Common myeloid progenitor, CD34-positive (primary cell): ENCODE data around the gene SAMD4A.

ENCODE experiments used
- CTCF ChIA-PET: fragments of 350-600 bp; sonication (Branson Sonifier 250); formaldehyde crosslinking; loops from one replicate; lab custom pipeline; 2021; ENCODE audit warnings: antibody characterized with exemption; lab: Charles Lee
- POLR2A ChIA-PET: fragments of 350-600 bp; sonication (Branson Sonifier 250); formaldehyde crosslinking; loops from one replicate; lab custom pipeline; 2021; ENCODE audit warnings: antibody characterized with exemption; lab: Charles Lee
- DNase-seq, 3 donors: peaks; one replicate each; pipeline versions ENCODE4 v3.0.0 to v3.0.0-alpha.2; 2013
- H3K27ac ChIP-seq, 2 experiments: 1 replicate in 1 of 2; 2 replicates in 1 of 2; pipeline ENCODE4 v1.7.0; 2013; ENCODE audit warnings: inconsistent platforms in 2 of 2, low read length in 2 of 2, mild to moderate bottlenecking in 2 of 2, low read depth in 1 of 2, moderate library complexity in 1 of 2; ENCODE audit not compliant: severe bottlenecking in 2 of 2, insufficient read depth in 1 of 2, poor library complexity in 1 of 2
- H3K27me3 ChIP-seq, 5 experiments: replicated peaks in 2 of 5; 1 replicate in 3 of 5; 2 replicates in 2 of 5; pipeline versions ENCODE4 v1.6.1 to v1.7.0; 2013; ENCODE audit warnings: low read length in 4 of 5, mild to moderate bottlenecking in 2 of 5, moderate library complexity in 2 of 5, inconsistent platforms in 1 of 5; ENCODE audit not compliant: insufficient read depth in 5 of 5, control insufficient read depth in 4 of 5
- H3K36me3 ChIP-seq, 4 experiments: 1 replicate in 2 of 4; 2 replicates in 2 of 4; pipeline versions ENCODE4 v1.6.1 to v1.7.0; 2013; ENCODE audit warnings: low read length in 3 of 4, control low read depth in 1 of 4, mild to moderate bottlenecking in 1 of 4; ENCODE audit not compliant: control insufficient read depth in 4 of 4, insufficient read depth in 4 of 4
- H3K4me1 ChIP-seq, 4 experiments: 1 replicate in 3 of 4; 2 replicates in 1 of 4; pipeline versions ENCODE4 v1.6.1 to v1.7.1; 2013; ENCODE audit warnings: low read length in 3 of 4, mild to moderate bottlenecking in 3 of 4, control low read depth in 1 of 4, inconsistent platforms in 1 of 4, moderate library complexity in 1 of 4; ENCODE audit not compliant: control insufficient read depth in 4 of 4, insufficient read depth in 4 of 4; ENCODE audit errors: control extremely low read depth in 1 of 4
- H3K4me3 ChIP-seq, 7 experiments: 1 replicate in 4 of 7; 2 replicates in 3 of 7; pipeline versions ENCODE4 v1.5.1 to v1.7.0; 2013; ENCODE audit warnings: mild to moderate bottlenecking in 7 of 7, low read length in 6 of 7, moderate library complexity in 6 of 7, inconsistent platforms in 2 of 7, low read depth in 2 of 7, control low read depth in 1 of 7; ENCODE audit not compliant: insufficient read depth in 4 of 7, control insufficient read depth in 1 of 7; ENCODE audit errors: extremely low read depth in 1 of 7
- H3K9me3 ChIP-seq, 5 experiments: 1 replicate in 4 of 5; 2 replicates in 1 of 5; pipeline versions ENCODE4 v1.6.1 to v1.7.1; 2013; ENCODE audit warnings: low read length in 4 of 5, mild to moderate bottlenecking in 2 of 5, inconsistent platforms in 1 of 5, low read depth in 1 of 5, moderate library complexity in 1 of 5; ENCODE audit not compliant: control insufficient read depth in 4 of 5, insufficient read depth in 2 of 5; ENCODE audit errors: control extremely low read depth in 1 of 5
- WGBS: methylation state at CpG from one replicate; pipeline ENCODE4 v1.1.5; 2013; ENCODE audit not compliant: insufficient coverage; 5-methylcytosine and 5-hydroxymethylcytosine counted together

SAMD4A gene

GRCh38 chr14:54680651-54681050 lies 113.7 kb downstream of the SAMD4A start:
- 100% methylated on average over 2 of the region's 6 CpGs for WGBS
- no peak overlapping the region for H3K27ac ChIP-seq
- H3K4me1 ChIP-seq, result peaks cover 4 to 27% (median 11%) of the 10 kb centered on the region in 4 experiments
- ChIA-PET CTCF (interaction anchor here (1.0 kb wide), 1 partner anchor 10 kb away, joined by 5 read pairs; no protein-coding TSS in a partner anchor), POLR2A (no interaction called here)
- DNase-seq, result no peak
- no peaks in the 10 kb centered on the region for H3K36me3 ChIP-seq
- no peaks in the 10 kb centered on the region for H3K9me3 ChIP-seq
- no peaks in the 10 kb centered on the region for H3K27me3 ChIP-seq
- H3K4me3 ChIP-seq, result no peak overlapping the region

- Histone ChIP-seq H3K36me3 (no peaks in the 10 kb centered on the region), H3K9me3 (no peaks in the 10 kb centered on the region), H3K4me3 (no peak overlapping the region), H3K27ac (no peak overlapping the region), H3K27me3 (no peaks in the 10 kb centered on the region), H3K4me1 (peaks cover 1 to 23% (median 9%) of the 10 kb centered on the region in 4 experiments)
- DNase-seq, result peak; percentile 25 to 76 (median 70)
- 65% methylated on average over 3 of the region's 4 CpGs for WGBS
- CTCF ChIA-PET, result interaction anchor here (1.1 kb wide), 1 partner anchor 9 kb away, joined by 3 read pairs; no protein-coding TSS in a partner anchor
- POLR2A ChIA-PET, result no interaction called here
These were observed 114.9 kb downstream of the SAMD4A start for GRCh38 chr14:54681811-54682261.

- H3K27ac ChIP-seq, result no peak overlapping the region
- H3K4me3 ChIP-seq, result no peak overlapping the region
- peaks cover 0 to 21% (median 8%) of the 10 kb centered on the region in 4 experiments for H3K4me1 ChIP-seq
- no peaks in the 10 kb centered on the region for H3K36me3 ChIP-seq
- no peaks in the 10 kb centered on the region for H3K9me3 ChIP-seq
- no peaks in the 10 kb centered on the region for H3K27me3 ChIP-seq
- ChIA-PET CTCF (interaction anchor here (1.1 kb wide), 1 partner anchor 9 kb away, joined by 3 read pairs; no protein-coding TSS in a partner anchor), POLR2A (no interaction called here)
- no peak for DNase-seq
- WGBS, result 100% methylated on average over 1 of the region's 3 CpGs
These were observed 115.7 kb downstream of the SAMD4A start for GRCh38 chr14:54682578-54682977.

GRCh38 chr14:54683882-54684794 lies 117.2 kb downstream of the SAMD4A start:
- Histone ChIP-seq H3K36me3 (no peaks in the 10 kb centered on the region), H3K9me3 (no peaks in the 10 kb centered on the region), H3K4me3 (no peak overlapping the region), H3K27me3 (no peaks in the 10 kb centered on the region), H3K27ac (no peak overlapping the region), H3K4me1 (peaks cover 0 to 21% (median 8%) of the 10 kb centered on the region in 4 experiments)
- 68% methylated on average over 4 of the region's 8 CpGs for WGBS
- peak in 2 of 3 donors; percentile 20 to 35 for DNase-seq
- POLR2A ChIA-PET, result no interaction called here
- CTCF ChIA-PET, result interaction anchor here (0.9 to 3.3 kb wide), 11 partner anchors 9 to 122 kb away, joined by 3 to 16 read pairs (median 4); partner anchors contain the start of gene SAMD4A

GRCh38 chr14:54685286-54685845 lies 118.4 kb downstream of the SAMD4A start:
- POLR2A ChIA-PET, result no interaction called here
- WGBS, result 49% methylated on average over 4 of the region's 4 CpGs
- no peaks in the 10 kb centered on the region for H3K27me3 ChIP-seq
- no peak overlapping the region for H3K27ac ChIP-seq
- CTCF ChIA-PET, result interaction anchor here (0.8 to 3.3 kb wide), 11 partner anchors 9 to 121 kb away, joined by 3 to 16 read pairs (median 4); partner anchors contain the start of gene SAMD4A
- H3K36me3 ChIP-seq, result no peaks in the 10 kb centered on the region
- DNase-seq, result peak in 2 of 3 donors; percentile 70 to 71
- peaks cover 0 to 21% (median 8%) of the 10 kb centered on the region in 4 experiments for H3K4me1 ChIP-seq
- no peaks in the 10 kb centered on the region for H3K9me3 ChIP-seq
- H3K4me3 ChIP-seq, result no peak overlapping the region

GRCh38 chr14:54686219-54686870 lies 119.4 kb downstream of the SAMD4A start:
- no peaks in the 10 kb centered on the region for H3K36me3 ChIP-seq
- H3K27me3 ChIP-seq, result no peaks in the 10 kb centered on the region
- H3K4me1 ChIP-seq, result peaks cover 0 to 22% (median 10%) of the 10 kb centered on the region in 4 experiments
- H3K4me3 ChIP-seq, result no peak overlapping the region
- no peak overlapping the region for H3K27ac ChIP-seq
- ChIA-PET POLR2A (no interaction called here), CTCF (interaction anchor here (0.8 to 3.3 kb wide), 4 partner anchors 15 to 121 kb away, joined by 3 to 16 read pairs (median 10); partner anchors contain the start of gene SAMD4A)
- WGBS, result 95% methylated on average over 7 of the region's 8 CpGs
- no peak for DNase-seq
- no peaks in the 10 kb centered on the region for H3K9me3 ChIP-seq
